PC-9 (cell line): ENCODE data around the gene CACNB1. TPM values are rescaled to one million over a fixed set of nuclear protein-coding genes. Genes with fewer than 3 reads are reported as not detected.
"Not testable (repeated sequence)": the region's sequence is repeated elsewhere in the genome, so short reads cannot be mapped to it uniquely, and the experiment has no call there.

Experiments
- BruUV-seq: library from RNA; stranded (reverse); fragments of 400-500 nt; replicated peaks from 2 replicates; lab custom pipeline; 2021; lab: Mats Ljungman, UMichigan
- CTCF ChIA-PET: fragments of 300-600 bp; sonication (Branson Sonifier 250); formaldehyde crosslinking; loops from one replicate; lab custom pipeline; 2022; ENCODE audit warnings: antibody characterized with exemption; lab: Charles Lee
- POLR2A ChIA-PET: fragments of 300-600 bp; sonication (Branson Sonifier 250); formaldehyde crosslinking; loops from one replicate; lab custom pipeline; 2022; ENCODE audit warnings: antibody characterized with exemption; ENCODE audit not compliant: unreplicated experiment; lab: Charles Lee
- DNase-seq, 2 experiments: peaks; one replicate each; pipeline versions ENCODE4 v3.0.0 to v3.0.0-alpha.2; 2015 to 2022; ENCODE audit warnings: mixed read lengths in 1 of 2
- H2AFZ ChIP-seq: fragments of 200-600 bp; sonication (generic); 2 replicates; pipeline ENCODE4 v1.8.1; 2017; ENCODE audit warnings: antibody characterized with exemption
- H3F3A ChIP-seq: fragments of 200-600 bp; sonication (generic); 2 replicates; pipeline ENCODE4 v1.8.1; 2017; ENCODE audit warnings: antibody characterized with exemption, mild to moderate bottlenecking, low read depth; ENCODE audit not compliant: insufficient read depth
- H3K27ac ChIP-seq: fragments of 200-600 bp; sonication (generic); 2 replicates; pipeline ENCODE4 v1.6.1; 2016; ENCODE audit warnings: mixed run types
- H3K27me3 ChIP-seq: fragments of 200-600 bp; sonication (generic); 2 replicates; pipeline ENCODE4 v1.6.1; 2016; ENCODE audit warnings: low read depth, mixed run types; ENCODE audit not compliant: insufficient read depth
- H3K36me3 ChIP-seq: fragments of 200-600 bp; sonication (generic); 2 replicates; pipeline ENCODE4 v1.6.1; 2016; ENCODE audit warnings: low read depth, mixed run types
- H3K4me1 ChIP-seq: fragments of 200-600 bp; sonication (generic); replicated peaks from 2 replicates; pipeline ENCODE4 v1.6.1; 2016; ENCODE audit warnings: mixed run types; ENCODE audit not compliant: insufficient read depth
- H3K4me2 ChIP-seq: fragments of 200-600 bp; sonication (generic); 2 replicates; pipeline ENCODE4 v1.6.1; 2017; ENCODE audit warnings: mixed run types
- H3K4me3 ChIP-seq: fragments of 200-600 bp; sonication (generic); 2 replicates; pipeline ENCODE4 v1.6.1; 2016; ENCODE audit warnings: mixed run types
- H3K79me2 ChIP-seq: fragments of 200-600 bp; sonication (generic); 2 replicates; pipeline ENCODE4 v1.6.1; 2017; ENCODE audit warnings: low read depth, mixed run types
- H3K9me2 ChIP-seq: fragments of 200-600 bp; sonication (generic); 2 replicates; pipeline ENCODE4 v1.8.1; 2017; ENCODE audit warnings: mild to moderate bottlenecking; ENCODE audit not compliant: insufficient read depth
- H3K9me3 ChIP-seq: fragments of 200-600 bp; sonication (generic); 2 replicates; pipeline ENCODE4 v1.8.1; 2016; ENCODE audit warnings: low read depth; ENCODE audit not compliant: insufficient read depth
- H4K20me1 ChIP-seq: fragments of 200-600 bp; sonication (generic); 2 replicates; pipeline ENCODE4 v1.8.1; 2017; ENCODE audit not compliant: insufficient read depth
- CTCF ChIP-seq: fragments of 200-600 bp; sonication (generic); conservative IDR thresholded peaks from 2 replicates; pipeline ENCODE4 v1.6.1; 2017; ENCODE audit warnings: mixed run types, antibody characterized with exemption, mild to moderate bottlenecking, moderate library complexity
- EZH2 ChIP-seq: fragments of 200-600 bp; sonication (generic); IDR thresholded peaks from 2 replicates; pipeline ENCODE4 v1.8.0; 2017; ENCODE audit warnings: antibody characterized with exemption, low read depth
- intact Hi-C: fragments of 100-400 bp; cut with micrococcal nuclease; formaldehyde crosslinking; loops from one replicate; pipeline ENCODE4 v1.10.0; 2022; ENCODE audit not compliant: unreplicated experiment
- total RNA-seq: library from RNA; stranded (reverse); gene quantifications from 2 replicates; pipeline ENCODE4 v1.2.3, GENCODE V29; 2021

Gene CACNB1
- total RNA-seq, 1 experiment from 2014 or later: 21.4 TPM

DNA sequence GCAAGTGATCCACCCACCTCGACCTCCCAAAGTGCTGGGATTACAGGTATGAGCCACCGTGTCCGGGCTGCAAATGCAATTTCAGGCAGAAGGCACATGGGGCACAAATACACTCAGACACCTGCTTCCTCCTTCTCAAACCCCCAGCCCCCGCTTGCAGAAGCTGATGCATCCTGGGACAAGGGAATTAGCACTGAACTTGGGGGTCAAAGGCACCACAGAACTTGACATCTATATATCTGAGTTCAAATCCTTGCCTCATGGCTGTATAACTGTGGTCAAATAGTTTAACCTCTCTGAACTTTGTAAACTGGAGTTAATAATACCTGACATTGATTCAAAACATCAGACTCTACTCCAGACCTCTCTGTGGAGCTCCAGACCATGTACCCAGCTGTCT, 27.4 kb downstream of the CACNB1 start:
- CTCF ChIA-PET: interaction anchor here (0.6 kb wide), 1 partner anchor 187 kb away, joined by 5 read pairs; no protein-coding TSS in a partner anchor
- H3K79me2 ChIP-seq: no peaks in the 10 kb centered on the region
- H3K27me3 ChIP-seq: peaks cover 8% of the 10 kb centered on the region; the same call in 1 of the 2 replicates
- no peak overlapping the region for H3K4me2 ChIP-seq
- no peaks in the 10 kb centered on the region; the same call in 1 of the 2 replicates for H3F3A ChIP-seq
- no peak for DNase-seq
- no peaks in the 10 kb centered on the region for H3K9me3 ChIP-seq
- TF ChIP-seq CTCF (no peak), EZH2 (no peak)
- POLR2A ChIA-PET: no interaction called here
- no peaks in the 10 kb centered on the region for H3K4me1 ChIP-seq
- no peaks in the 10 kb centered on the region for H3K36me3 ChIP-seq
- H4K20me1 ChIP-seq: no peaks in the 10 kb centered on the region
- H3K27ac ChIP-seq: no peak overlapping the region
- intact Hi-C loops: no loop called here
- no peak overlapping the region for H3K4me3 ChIP-seq
- H3K9me2 ChIP-seq: no peaks in the 10 kb centered on the region
- BruUV-seq: no TSS peak
- no peak overlapping the region for H2AFZ ChIP-seq

GRCh38 chr17:39169518-39169917, 28.0 kb downstream of the CACNB1 start:
- intact Hi-C loops: no loop called here
- no TSS peak for BruUV-seq
- H3K36me3 ChIP-seq: no peaks in the 10 kb centered on the region
- H3F3A ChIP-seq: no peaks in the 10 kb centered on the region; the same call in 1 of the 2 replicates
- no peaks in the 10 kb centered on the region for H3K79me2 ChIP-seq
- POLR2A ChIA-PET: no interaction called here
- no peak overlapping the region for H2AFZ ChIP-seq
- no peaks in the 10 kb centered on the region for H4K20me1 ChIP-seq
- CTCF ChIA-PET: interaction anchor here (0.6 to 0.7 kb wide), 2 partner anchors 84 to 187 kb away, joined by 5 to 16 read pairs; no protein-coding TSS in a partner anchor
- H3K4me2 ChIP-seq: no peak overlapping the region
- no peak for TF ChIP-seq EZH2
- TF ChIP-seq CTCF: no peak
- H3K9me3 ChIP-seq: no peaks in the 10 kb centered on the region
- H3K27ac ChIP-seq: no peak overlapping the region
- H3K27me3 ChIP-seq: peaks cover 8% of the 10 kb centered on the region; the same call in 1 of the 2 replicates
- H3K4me3 ChIP-seq: no peak overlapping the region
- no peak for DNase-seq
- no peaks in the 10 kb centered on the region for H3K4me1 ChIP-seq
- no peaks in the 10 kb centered on the region for H3K9me2 ChIP-seq

GRCh38 chr17:39169101-39169500, 28.4 kb downstream of the CACNB1 start:
- Histone ChIP-seq H3K27ac (no peak overlapping the region), H3K36me3 (no peaks in the 10 kb centered on the region), H3K79me2 (no peaks in the 10 kb centered on the region), H2AFZ (no peak overlapping the region), H3K9me2 (no peaks in the 10 kb centered on the region), H3K4me3 (no peak overlapping the region), H3K4me2 (no peak overlapping the region), H3F3A (peaks cover 4% of the 10 kb centered on the region; the same call in 1 of the 2 replicates), H3K27me3 (peaks cover 8% of the 10 kb centered on the region; the same call in 1 of the 2 replicates), H3K4me1 (0 out of 2 replicates have a peak, but pooled peaks cover 4% of the 10 kb centered on the region), H4K20me1 (no peaks in the 10 kb centered on the region), H3K9me3 (no peaks in the 10 kb centered on the region)
- BruUV-seq: no TSS peak
- TF ChIP-seq EZH2 (no peak), CTCF (no peak)
- ChIA-PET POLR2A (no interaction called here), CTCF (interaction anchor here (0.7 kb wide), 2 partner anchors 84 to 488 kb away, joined by 3 to 16 read pairs; no protein-coding TSS in a partner anchor)
- intact Hi-C loops: no loop called here
- no peak for DNase-seq

GRCh38 chr17:39168503-39168902, 29.0 kb downstream of the CACNB1 start:
- not testable (repeated sequence) for H3K36me3 ChIP-seq, H3K27ac ChIP-seq
- CTCF ChIA-PET: interaction anchor here (0.7 kb wide), 1 partner anchor 488 kb away, joined by 3 read pairs; no protein-coding TSS in a partner anchor

More at GRCh38 chr17:39168503-39168902, 29.0 kb downstream of the CACNB1 start:
- H4K20me1 ChIP-seq, H3K9me3 ChIP-seq, H3K4me1 ChIP-seq, H3F3A ChIP-seq, POLR2A ChIA-PET, H3K4me2 ChIP-seq, H2AFZ ChIP-seq, H3K27me3 ChIP-seq, DNase-seq, H3K79me2 ChIP-seq, H3K4me3 ChIP-seq, intact Hi-C loops, H3K9me2 ChIP-seq, BruUV-seq: not testable (repeated sequence)
